Naive thymus-derived CD8-positive, alpha-beta T cell (primary cell): Measurements from ENCODE around the gene ADCY4. TPM values are rescaled to one million over a fixed set of nuclear protein-coding genes. Genes with fewer than 3 reads are reported as not detected.

ENCODE experiments used
- ATAC-seq, 2 donors: fragments of 150-1000 bp; cut with Tn5 transposase in 1 of 2; sonication (Bioruptor Pico), chemical (Tn5 transposase) in 1 of 2; 1 replicate in 1 of 2; 2 replicates in 1 of 2; pipeline ENCODE4 v1.10.0; 2021; ENCODE audit warnings: mild to moderate bottlenecking in 2 of 2, moderate library complexity in 2 of 2
- POLR2A ChIA-PET: fragments of 350-600 bp; sonication (Branson Sonifier 250); formaldehyde crosslinking; loops from one replicate; lab custom pipeline; 2021; ENCODE audit warnings: antibody characterized with exemption; lab: Charles Lee
- DNase-seq, 10 donors: peaks; one replicate each; pipeline versions ENCODE4 v3.0.0 to v3.0.0-alpha.2; 2020 to 2022
- H3K27ac Mint-ChIP-seq, 10 donors: one replicate each; pipeline ENCODE4 v1.8.0; 2020 to 2022; ENCODE audit warnings: mild to moderate bottlenecking in 10 of 10, mixed read lengths in 10 of 10, moderate library complexity in 4 of 10, inconsistent platforms in 1 of 10
- H3K27me3 Mint-ChIP-seq, 5 donors: one replicate each; pipeline ENCODE4 v1.8.0; 2021 to 2022; ENCODE audit warnings: mixed read lengths in 5 of 5
- H3K36me3 Mint-ChIP-seq, 3 donors: one replicate each; pipeline ENCODE4 v1.8.0; 2020 to 2022; ENCODE audit warnings: mixed read lengths in 3 of 3, mild to moderate bottlenecking in 2 of 3, inconsistent platforms in 1 of 3
- H3K4me1 Mint-ChIP-seq, 4 donors: one replicate each; pipeline ENCODE4 v1.8.0; 2021 to 2022; ENCODE audit warnings: mixed read lengths in 4 of 4
- H3K4me3 Mint-ChIP-seq, 10 donors: one replicate each; pipeline ENCODE4 v1.8.0; 2020 to 2022; ENCODE audit warnings: mild to moderate bottlenecking in 10 of 10, mixed read lengths in 10 of 10, moderate library complexity in 6 of 10, inconsistent platforms in 1 of 10
- H3K9me3 Mint-ChIP-seq, 9 donors: one replicate each; pipeline ENCODE4 v1.8.0; 2020 to 2022; ENCODE audit warnings: mixed read lengths in 9 of 9, mild to moderate bottlenecking in 3 of 9, inconsistent platforms in 1 of 9, moderate library complexity in 1 of 9
- polyA plus RNA-seq, 3 donors: library from polyadenylated mRNA; unstranded; fragments of 300-500 nt; fragmentation: Illumina TruSeq; gene quantifications; one replicate each; pipeline ENCODE4 v1.2.3, GENCODE V29; 2021
- total RNA-seq, 8 experiments: library from RNA in 2 of 8; stranded (reverse) in 2 of 8; gene quantifications; one replicate each; pipeline ENCODE4 v1.2.3 and lab custom pipeline; 2021 to 2026

The ADCY4 gene
- total and polyA plus RNA-seq, 5 experiments from 2014 or later, result 0.08 to 4.7 (median 0.28) TPM

GRCh38 chr14:24349742-24350141 is 14.9 kb upstream of the ADCY4 start:
- H3K4me3 Mint-ChIP-seq, result no peak overlapping the region
- H3K27ac Mint-ChIP-seq, result no peak overlapping the region
- peaks cover 32 to 64% (median 56%) of the 10 kb centered on the region in 5 donors for H3K27me3 Mint-ChIP-seq
- no peaks in the 10 kb centered on the region for H3K9me3 Mint-ChIP-seq
- POLR2A ChIA-PET, result interaction anchor here (0.6 kb wide), 1 partner anchor 315 kb away, joined by 3 read pairs; no protein-coding TSS in a partner anchor
- no peaks in the 10 kb centered on the region for H3K36me3 Mint-ChIP-seq
- no peak for DNase-seq
- no peak for ATAC-seq
- no peaks in the 10 kb centered on the region for H3K4me1 Mint-ChIP-seq

GRCh38 chr14:24348186-24348585 is 13.3 kb upstream of the ADCY4 start:
- POLR2A ChIA-PET, result no interaction called here
- Mint-ChIP-seq H3K27ac (no peak overlapping the region), H3K4me3 (no peak overlapping the region), H3K9me3 (no peaks in the 10 kb centered on the region), H3K36me3 (no peaks in the 10 kb centered on the region), H3K4me1 (no peaks in the 10 kb centered on the region), H3K27me3 (peaks cover 32 to 65% (median 54%) of the 10 kb centered on the region in 5 donors)
- ATAC-seq (no peak), DNase-seq (no peak)

GRCh38 chr14:24347134-24347533 is 12.3 kb upstream of the ADCY4 start:
- POLR2A ChIA-PET, result interaction anchor here (0.6 to 1.1 kb wide), 2 partner anchors 16 to 911 kb away, joined by 3 to 4 read pairs; no protein-coding TSS in a partner anchor

GRCh38 chr14:24343795-24344660 is 9.2 kb upstream of the ADCY4 start:
- peaks cover 5 to 10% (median 9%) of the 10 kb centered on the region in 4 donors for H3K4me1 Mint-ChIP-seq
- POLR2A ChIA-PET, result interaction anchor here (2.3 kb wide), 1 partner anchor 86 kb away, joined by 7 read pairs; the partner anchor contains the start of genes CBLN3 and KHNYN
- no peak overlapping the region for H3K27ac Mint-ChIP-seq
- DNase-seq, result no peak
- H3K9me3 Mint-ChIP-seq, result no peaks in the 10 kb centered on the region
- H3K27me3 Mint-ChIP-seq, result peaks cover 8 to 30% (median 19%) of the 10 kb centered on the region in 5 donors
- ATAC-seq, result no peak
- H3K4me3 Mint-ChIP-seq, result peak overlapping the region in 1 of 10 donors; percentile 34
- no peaks in the 10 kb centered on the region for H3K36me3 Mint-ChIP-seq

More at GRCh38 chr14:24347134-24347533, 12.3 kb upstream of the ADCY4 start:
- DNase-seq, result no peak
- H3K9me3 Mint-ChIP-seq, result no peaks in the 10 kb centered on the region
- no peaks in the 10 kb centered on the region for H3K4me1 Mint-ChIP-seq
- no peak overlapping the region for H3K4me3 Mint-ChIP-seq
- no peak for ATAC-seq
- no peaks in the 10 kb centered on the region for H3K36me3 Mint-ChIP-seq
- H3K27me3 Mint-ChIP-seq, result peaks cover 27 to 58% (median 43%) of the 10 kb centered on the region in 5 donors
- peak overlapping the region in 1 of 10 donors; percentile 34 for H3K27ac Mint-ChIP-seq

GRCh38 chr14:24342889-24343288 is 8.0 kb upstream of the ADCY4 start:
- Mint-ChIP-seq H3K9me3 (no peaks in the 10 kb centered on the region), H3K36me3 (peaks cover 0 to 8% (median 0%) of the 10 kb centered on the region in 3 donors), H3K4me1 (peaks cover 8 to 20% (median 18%) of the 10 kb centered on the region in 4 donors), H3K27ac (no peak overlapping the region), H3K27me3 (peaks cover 5 to 29% (median 13%) of the 10 kb centered on the region in 5 donors), H3K4me3 (no peak overlapping the region)
- POLR2A ChIA-PET, result interaction anchor here (7.0 kb wide), 1 partner anchor 88 kb away, joined by 53 read pairs; the partner anchor contains the start of genes CBLN3 and KHNYN
- ATAC-seq, result no peak
- no peak for DNase-seq

GRCh38 chr14:24340606-24341005 is 5.7 kb upstream of the ADCY4 start:
- H3K4me1 Mint-ChIP-seq, result peaks cover 9 to 29% (median 25%) of the 10 kb centered on the region in 4 donors
- H3K9me3 Mint-ChIP-seq, result no peaks in the 10 kb centered on the region
- peak overlapping the region in 2 of 10 donors; percentile 59 to 93 for H3K27ac Mint-ChIP-seq
- POLR2A ChIA-PET, result interaction anchor here (0.7 to 7.0 kb wide), 4 partner anchors 29 to 99 kb away, joined by 3 to 53 read pairs (median 4); partner anchors contain the start of genes CBLN3, KHNYN, LTB4R and RABGGTA
- DNase-seq (no peak), ATAC-seq (no peak)
- H3K36me3 Mint-ChIP-seq, result peaks cover 0 to 29% (median 7%) of the 10 kb centered on the region in 3 donors
- H3K27me3 Mint-ChIP-seq, result peaks cover 2 to 18% (median 11%) of the 10 kb centered on the region in 5 donors
- peak overlapping the region in 4 of 10 donors; percentile 88 to 98 (median 96) for H3K4me3 Mint-ChIP-seq

GRCh38 chr14:24339284-24340151 is 4.6 kb upstream of the ADCY4 start, which contains the start of gene RIPK3:
Gene RIPK3 (minus strand): TSS chr14:24339991. CDS start chr14:24339826, 165 bp downstream.
- Mint-ChIP-seq H3K27ac (peak within 1 kb of the TSS; percentile 70 to 98 (median 95)), H3K9me3 (no peaks in the 10 kb centered on the region), H3K27me3 (peaks cover 5 to 14% (median 12%) of the 10 kb centered on the region in 5 donors), H3K4me3 (peak within 1 kb of the TSS; percentile 88 to 98 (median 96)), H3K36me3 (peaks cover 0 to 31% (median 7%) of the 10 kb centered on the region in 3 donors), H3K4me1 (peaks cover 12 to 38% (median 32%) of the 10 kb centered on the region in 4 donors)
- ATAC-seq (peak; percentile 94 to 95), DNase-seq (peak; percentile 46 to 82 (median 62))
- POLR2A ChIA-PET, result interaction anchor here (0.6 to 7.0 kb wide), 10 partner anchors 26 to 103 kb away, joined by 3 to 53 read pairs (median 4); partner anchors contain the start of genes CBLN3, KHNYN, LTB4R and RABGGTA

- Mint-ChIP-seq H3K9me3 (no peaks in the 10 kb centered on the region), H3K4me1 (peaks cover 12 to 44% (median 36%) of the 10 kb centered on the region in 4 donors), H3K4me3 (peak overlapping the region; percentile 88 to 98 (median 96)), H3K27ac (peak overlapping the region in 4 of 10 donors; percentile 48 to 98 (median 71)), H3K27me3 (peaks cover 6 to 14% (median 11%) of the 10 kb centered on the region in 5 donors), H3K36me3 (peaks cover 0 to 31% (median 7%) of the 10 kb centered on the region in 3 donors)
- ATAC-seq (no peak), DNase-seq (no peak)
- POLR2A ChIA-PET, result interaction anchor here (0.6 to 7.0 kb wide), 7 partner anchors 25 to 103 kb away, joined by 3 to 53 read pairs (median 4); partner anchors contain the start of genes CBLN3, KHNYN, LTB4R and SDR39U1
These were observed 4.0 kb upstream of the ADCY4 start for GRCh38 chr14:24338843-24339242.

GRCh38 chr14:24337824-24338175 is 2.9 kb upstream of the ADCY4 start:
- POLR2A ChIA-PET, result interaction anchor here (7.0 kb wide), 1 partner anchor 93 kb away, joined by 53 read pairs; the partner anchor contains the start of genes CBLN3 and KHNYN

GRCh38 chr14:24337144-24337823 is 2.4 kb upstream of the ADCY4 start:
- Mint-ChIP-seq H3K27ac (peak overlapping the region in 2 of 10 donors; percentile 10 to 48), H3K4me1 (peaks cover 13 to 55% (median 47%) of the 10 kb centered on the region in 4 donors)

More at GRCh38 chr14:24337824-24338175, 2.9 kb upstream of the ADCY4 start:
- Mint-ChIP-seq H3K4me3 (peak overlapping the region in 7 of 10 donors; percentile 24 to 98 (median 88)), H3K4me1 (peaks cover 12 to 51% (median 43%) of the 10 kb centered on the region in 4 donors), H3K27me3 (peaks cover 6 to 22% (median 12%) of the 10 kb centered on the region in 5 donors), H3K9me3 (no peaks in the 10 kb centered on the region), H3K27ac (peak overlapping the region in 4 of 10 donors; percentile 2 to 79 (median 44)), H3K36me3 (peaks cover 0 to 31% (median 7%) of the 10 kb centered on the region in 3 donors)
- ATAC-seq, result no peak
- no peak for DNase-seq

More at GRCh38 chr14:24337144-24337823, 2.4 kb upstream of the ADCY4 start:
- H3K36me3 Mint-ChIP-seq, result peaks cover 0 to 31% (median 7%) of the 10 kb centered on the region in 3 donors
- POLR2A ChIA-PET, result interaction anchor here (7.0 kb wide), 1 partner anchor 94 kb away, joined by 53 read pairs; the partner anchor contains the start of genes CBLN3 and KHNYN
- no peaks in the 10 kb centered on the region for H3K9me3 Mint-ChIP-seq
- ATAC-seq (no peak), DNase-seq (no peak)
- peak overlapping the region in 3 of 10 donors; percentile 24 to 98 (median 88) for H3K4me3 Mint-ChIP-seq
- H3K27me3 Mint-ChIP-seq, result peaks cover 8 to 23% (median 15%) of the 10 kb centered on the region in 5 donors
